GM21737 (cell line): ENCODE results near the gene MAPKBP1.

Source experiments
- ATAC-seq: cut with Tn5 transposase; IDR thresholded peaks from one replicate; pipeline ENCODE4 v1.9.1; 2021; ENCODE audit warnings: mild to moderate bottlenecking, moderate library complexity; ENCODE audit not compliant: unreplicated experiment

The MAPKBP1 gene

GRCh38 chr15:41866263-41866703 lies 92.0 kb downstream of the MAPKBP1 start:
- ATAC-seq = no peak

- no peak for ATAC-seq
Observed at GRCh38 chr15:41866872-41867579, 92.7 kb downstream of the MAPKBP1 start.

- no peak for ATAC-seq
Observed at GRCh38 chr15:41868321-41868720, 94.0 kb downstream of the MAPKBP1 start.

- ATAC-seq = no peak
Observed at GRCh38 chr15:41869770-41870688, 95.7 kb downstream of the MAPKBP1 start.

- ATAC-seq = no peak
Observed at GRCh38 chr15:41870689-41871081, 96.4 kb downstream of the MAPKBP1 start.

GRCh38 chr15:41871175-41871905 lies 97.1 kb downstream of the MAPKBP1 start:
- no peak for ATAC-seq

GRCh38 chr15:41872166-41872747 lies 98.0 kb downstream of the MAPKBP1 start:
- no peak for ATAC-seq

GRCh38 chr15:41873711-41874110 lies 99.4 kb downstream of the MAPKBP1 start:
- ATAC-seq = no peak

GRCh38 chr15:41874736-41875135 lies 100.5 kb downstream of the MAPKBP1 start:
- no peak for ATAC-seq

- no peak for ATAC-seq
Observed at GRCh38 chr15:41876007-41876406, 101.7 kb downstream of the MAPKBP1 start.

GRCh38 chr15:41876689-41877088 lies 102.4 kb downstream of the MAPKBP1 start:
- ATAC-seq = no peak
